IMR-90 (cell line): ENCODE data around the gene DYRK1B. TPM values are rescaled to one million over a fixed set of nuclear protein-coding genes. Genes with fewer than 3 reads are reported as not detected.

Source experiments
- ATAC-seq: fragments of 200-7000 bp; cut with Tn5 transposase; 2 replicates; pipeline ENCODE4 v1.9.1; 2020; ENCODE audit warnings: low read depth, mild to moderate bottlenecking, moderate library complexity
- BruUV-seq: library from RNA; stranded (reverse); fragments of 400-500 nt; replicated peaks from 2 replicates; lab custom pipeline; 2021; lab: Mats Ljungman, UMichigan
- CTCF ChIA-PET: fragments of 300-600 bp; formaldehyde crosslinking; extraction: SDS; loops from one replicate; lab custom pipeline; 2021; ENCODE audit warnings: antibody characterized with exemption; lab: Yijun Ruan, JAX
- POLR2A ChIA-PET: fragments of 300-600 bp; sonication (Branson Sonifier 250); formaldehyde crosslinking; loops from one replicate; lab custom pipeline; 2022; ENCODE audit warnings: antibody characterized with exemption; ENCODE audit not compliant: unreplicated experiment; lab: Charles Lee
- DNase-seq: peaks from one replicate; pipeline ENCODE4 v3.0.0; 2013
- H2AFZ ChIP-seq: replicated peaks from 2 replicates; pipeline ENCODE3; 2013; ENCODE audit warnings: low read length, mild to moderate bottlenecking; ENCODE audit not compliant: poor library complexity
- H2AK5ac ChIP-seq: 2 replicates; pipeline ENCODE4 v1.6.1; 2013; ENCODE audit warnings: low read depth, low read length, inconsistent platforms
- H2AK9ac ChIP-seq: replicated peaks from 2 replicates; pipeline ENCODE3; 2013; ENCODE audit warnings: mild to moderate bottlenecking, low read depth, low read length, moderate library complexity; ENCODE audit not compliant: poor library complexity
- H2BK120ac ChIP-seq: 2 replicates; pipeline ENCODE4 v1.6.1; 2013; ENCODE audit warnings: low read depth, low read length, inconsistent platforms
- H2BK15ac ChIP-seq: 3 replicates; pipeline ENCODE4 v1.6.1; 2013; ENCODE audit warnings: low read depth, low read length, inconsistent platforms
- H2BK20ac ChIP-seq: 2 replicates; pipeline ENCODE4 v1.6.1; 2013; ENCODE audit warnings: low read depth, mild to moderate bottlenecking, inconsistent platforms, low read length, moderate library complexity
- H2BK5ac ChIP-seq: 2 replicates; pipeline ENCODE4 v1.6.1; 2013; ENCODE audit warnings: mild to moderate bottlenecking, low read depth, low read length, inconsistent platforms; ENCODE audit not compliant: poor library complexity, severe bottlenecking
- H3K14ac ChIP-seq: replicated peaks from 2 replicates; pipeline ENCODE4 v1.6.1; 2013; ENCODE audit warnings: low read depth, low read length, inconsistent platforms
- H3K18ac ChIP-seq: 2 replicates; pipeline ENCODE4 v1.6.1; 2013; ENCODE audit warnings: low read depth, low read length, control low read depth
- H3K23ac ChIP-seq: 2 replicates; pipeline ENCODE4 v1.6.1; 2013; ENCODE audit warnings: low read depth, low read length, inconsistent platforms
- H3K27ac ChIP-seq: 2 replicates; pipeline ENCODE4 v1.5.1; 2013; ENCODE audit warnings: mild to moderate bottlenecking, control low read depth, low read length; ENCODE audit not compliant: insufficient read depth
- H3K27me3 ChIP-seq: 2 replicates; pipeline ENCODE4 v1.6.1; 2013; ENCODE audit warnings: low read length; ENCODE audit not compliant: control insufficient read depth, insufficient read depth
- H3K36me3 ChIP-seq: 2 replicates; pipeline ENCODE4 v1.6.1; 2013; ENCODE audit warnings: low read length, mixed read lengths; ENCODE audit not compliant: control insufficient read depth, insufficient read depth
- H3K4ac ChIP-seq: 2 replicates; pipeline ENCODE4 v1.6.1; 2013; ENCODE audit warnings: low read depth, low read length, inconsistent platforms
- H3K4me1 ChIP-seq: 2 replicates; pipeline ENCODE4 v1.6.1; 2013; ENCODE audit warnings: low read length, mixed read lengths; ENCODE audit not compliant: control insufficient read depth, insufficient read depth
- H3K4me2 ChIP-seq: 2 replicates; pipeline ENCODE4 v1.6.1; 2013; ENCODE audit warnings: low read depth, mild to moderate bottlenecking, control low read depth, low read length, moderate library complexity
- H3K4me3 ChIP-seq: 2 replicates; pipeline ENCODE4 v1.5.1; 2013; ENCODE audit warnings: low read depth, mild to moderate bottlenecking, control low read depth, low read length, moderate library complexity; ENCODE audit not compliant: insufficient read depth
- H3K56ac ChIP-seq: 2 replicates; pipeline ENCODE4 v1.6.1; 2013; ENCODE audit warnings: low read length, inconsistent platforms; ENCODE audit not compliant: insufficient read depth; ENCODE audit errors: extremely low read depth
- H3K79me1 ChIP-seq, 2 experiments: 2 replicates each; pipeline ENCODE4 v1.6.1; 2013; ENCODE audit warnings: low read length in 2 of 2, inconsistent platforms in 1 of 2, low read depth in 1 of 2
- H3K9ac ChIP-seq: 2 replicates; pipeline ENCODE4 v1.6.1; 2013; ENCODE audit warnings: low read depth, low read length, control low read depth
- H3K9me1 ChIP-seq: 2 replicates; pipeline ENCODE4 v1.6.1; 2013; ENCODE audit warnings: low read length, inconsistent platforms; ENCODE audit not compliant: insufficient read depth
- H3K9me3 ChIP-seq: 2 replicates; pipeline ENCODE4 v1.6.1; 2013; ENCODE audit warnings: low read length; ENCODE audit not compliant: control insufficient read depth, insufficient read depth
- H4K20me1 ChIP-seq: 2 replicates; pipeline ENCODE4 v1.6.1; 2013; ENCODE audit warnings: low read length, inconsistent platforms; ENCODE audit not compliant: insufficient read depth
- H4K5ac ChIP-seq: 2 replicates; pipeline ENCODE4 v1.6.1; 2013; ENCODE audit warnings: mild to moderate bottlenecking, low read depth, low read length, control low read depth
- H4K8ac ChIP-seq, 2 experiments: 2 replicates each; pipeline ENCODE4 v1.6.1; 2013; ENCODE audit warnings: low read depth in 2 of 2, low read length in 2 of 2, control low read depth in 1 of 2, inconsistent platforms in 1 of 2
- H4K91ac ChIP-seq: 2 replicates; pipeline ENCODE4 v1.6.1; 2013; ENCODE audit warnings: low read depth, low read length, inconsistent platforms; ENCODE audit not compliant: insufficient read depth
- ELK1 ChIP-seq: fragments of 150-350 bp; IDR thresholded peaks from 2 replicates; pipeline ENCODE4 v1.6.1; 2016; ENCODE audit warnings: low read depth, mild to moderate bottlenecking, low read length, moderate library complexity, borderline replicate concordance
- WGBS, 2 experiments: methylation state at CpG; one replicate each; pipeline versions ENCODE4 v1.1.5 to v1.1.7; 2013; ENCODE audit warnings: missing lambda C conversion rate in 2 of 2; ENCODE audit not compliant: insufficient read length in 1 of 2; ENCODE audit errors: extremely low coverage in 2 of 2; 5-methylcytosine and 5-hydroxymethylcytosine counted together
- dilution Hi-C: fragments of 300-500 bp; cut with HindIII; formaldehyde crosslinking; loops from one replicate; pipeline ENCODE4 v1.14.3; 2018; ENCODE audit warnings: low sequenced_read_pairs; ENCODE audit not compliant: unreplicated experiment
- in situ Hi-C: fragments of 300-500 bp; cut with MboI; formaldehyde crosslinking; loops from 3 replicates; pipeline ENCODE4 v1.14.3; 2019; ENCODE audit warnings: low sequenced_read_pairs, inconsistent platforms, mixed read lengths
- intact Hi-C: fragments of 100-400 bp; cut with micrococcal nuclease; formaldehyde crosslinking; loops from 2 replicates; pipeline ENCODE4 v1.10.0; 2022
- polyA plus RNA-seq, 3 experiments: library from polyadenylated mRNA; depleted of rRNA; stranded (reverse); fragments of >200 nt; gene quantifications; 2 replicates each; pipeline ENCODE4 v1.2.3, GENCODE V29; 2012; ENCODE audit warnings: low replicate concordance in 1 of 3
- total RNA-seq: library from RNA; depleted of rRNA; stranded (reverse); fragments of >200 nt; gene quantifications from 2 replicates; pipeline ENCODE4 v1.2.3, GENCODE V29; 2012

DYRK1B gene
- total and polyA plus RNA-seq, 2 of the 4 experiments (the other 2 are of a cell fraction), result 2.7 to 11.4 TPM

DNA sequence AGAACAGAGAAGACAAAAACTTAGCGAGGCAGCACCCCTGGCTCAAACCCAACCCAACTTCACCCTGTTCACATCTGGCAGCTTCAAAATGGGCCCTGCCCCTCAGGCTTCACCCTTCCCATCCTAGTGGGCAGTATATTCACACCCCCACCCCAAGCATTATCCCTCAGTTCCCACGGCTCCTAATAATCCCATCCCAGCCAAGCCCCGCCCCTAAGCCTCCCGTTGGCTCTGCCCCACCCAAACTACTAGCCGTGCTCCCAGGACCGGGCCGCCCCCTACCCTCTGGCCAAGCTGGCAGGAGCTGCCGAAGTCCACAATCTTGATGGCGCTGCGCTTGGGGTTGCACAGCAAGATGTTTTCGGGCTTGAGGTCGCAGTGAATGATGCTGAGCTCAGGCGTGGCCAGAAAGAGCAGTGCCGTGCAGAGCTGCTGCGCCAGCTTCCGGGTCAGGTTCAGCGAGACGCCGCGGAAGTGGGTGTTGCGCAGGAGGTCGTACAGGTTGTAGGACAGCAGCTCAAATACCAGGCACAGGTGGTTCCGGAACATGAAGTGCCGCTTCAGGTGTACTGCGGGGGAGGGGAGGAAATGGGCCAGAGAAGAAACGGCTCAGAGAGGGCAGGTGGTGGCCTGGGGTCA, 5.8 kb downstream of the DYRK1B start:
- no peak overlapping the region for H3K27ac ChIP-seq
- peaks cover 20 to 40% of the 10 kb centered on the region in 2 experiments for H3K79me1 ChIP-seq
- H3K23ac ChIP-seq, result no peak overlapping the region
- no peaks in the 10 kb centered on the region; the same call in 1 of the 2 replicates for H4K20me1 ChIP-seq
- peaks cover 21% of the 10 kb centered on the region; the same call in 1 of the 2 replicates for H3K9me1 ChIP-seq
- ATAC-seq (no peak), DNase-seq (no peak)
- no peak overlapping the region for H4K91ac ChIP-seq
- H2AFZ ChIP-seq, result no peak overlapping the region
- H4K5ac ChIP-seq, result no peak overlapping the region
- no peak overlapping the region for H2BK20ac ChIP-seq
- no peak for TF ChIP-seq ELK1
- H3K9ac ChIP-seq, result no peak overlapping the region
- no peak overlapping the region for H3K56ac ChIP-seq
- no peak overlapping the region for H3K4me3 ChIP-seq
- peaks cover 13% of the 10 kb centered on the region for H3K4me1 ChIP-seq
- H3K14ac ChIP-seq, result no peak overlapping the region
- H2AK9ac ChIP-seq, result no peak overlapping the region
- no peak overlapping the region for H2BK15ac ChIP-seq
- H3K4ac ChIP-seq, result no peak overlapping the region
- BruUV-seq, result no TSS peak
- in situ Hi-C loops, result loop anchor here (25.0 kb wide), 1 partner anchor 391 kb away; the partner anchor contains the start of genes RPS16 and SUPT5H
- 96% methylated on average over 18 of the region's 26 CpGs; no CpG with 5 or more reads in 1 of the 2 experiments for WGBS, 2 experiments
- ChIA-PET CTCF (no interaction called here), POLR2A (no interaction called here)
- no peak overlapping the region for H3K18ac ChIP-seq
- H3K9me3 ChIP-seq, result no peaks in the 10 kb centered on the region
- peaks cover 38% of the 10 kb centered on the region for H3K36me3 ChIP-seq
- H4K8ac ChIP-seq, result no peak overlapping the region
- no peak overlapping the region for H2BK5ac ChIP-seq
- intact Hi-C loops, result no loop called here
- H2AK5ac ChIP-seq, result no peak overlapping the region
- no peak overlapping the region for H3K4me2 ChIP-seq
- H3K27me3 ChIP-seq, result no peaks in the 10 kb centered on the region
- dilution Hi-C loops, result no loop called here
- H2BK120ac ChIP-seq, result no peak overlapping the region
